ENCODE data around the gene SYT3.

The SYT3 gene

GRCh38 chr19:50658441-50659317, 19.0 kb upstream of the SYT3 start:
- Histone ChIP-seq H3K36me3 (ENCODE audit: insufficient read depth, low read length) (no peaks in the 10 kb centered on the region), H3K9me3 (ENCODE audit: low read length) (no peaks in the 10 kb centered on the region), H3K4me1 (ENCODE audit: insufficient read depth, low read length) (peaks cover 23% of the 10 kb centered on the region), H3K4me3 (ENCODE audit: low read length) (peak overlapping the region; percentile 59), H3K27me3 (ENCODE audit: insufficient read depth, low read length) (no peaks in the 10 kb centered on the region), H2AFZ (ENCODE audit: low read depth, low read length) (no peak overlapping the region)

DNA sequence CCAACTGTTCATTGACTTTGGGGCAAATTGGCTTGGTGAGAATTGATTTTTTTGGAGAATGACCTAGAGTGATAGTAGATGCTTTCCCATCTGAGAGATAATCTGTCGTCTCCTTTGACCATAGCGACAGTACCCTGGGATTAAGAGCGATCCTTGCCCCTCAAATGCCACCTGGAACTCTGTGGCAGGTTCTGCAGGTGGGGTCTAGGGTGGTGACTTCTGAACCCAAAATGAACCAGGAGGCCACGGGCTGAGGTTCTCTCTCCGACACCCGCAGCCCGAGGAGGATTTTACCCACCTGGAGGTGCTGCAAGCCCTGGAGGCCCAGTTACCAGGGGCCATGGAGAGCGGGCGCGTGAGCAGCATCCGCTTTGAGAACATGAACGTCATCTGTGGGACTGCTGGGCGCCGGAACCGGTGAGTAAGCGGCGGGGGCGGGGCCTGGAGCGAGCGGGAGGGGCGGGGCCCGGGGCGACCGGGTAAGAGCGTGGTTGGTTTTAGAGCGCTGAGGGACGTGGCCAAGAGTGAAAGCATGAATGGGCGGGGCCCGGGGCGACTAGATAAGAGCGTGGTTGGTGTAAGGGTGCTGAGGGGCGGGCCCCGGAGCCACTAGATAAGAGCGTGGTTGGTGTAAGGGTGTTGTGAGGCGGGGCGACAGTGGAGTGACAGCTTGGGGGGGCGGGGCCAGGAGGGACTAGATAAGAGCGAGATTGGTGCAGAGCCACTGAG, 18.2 kb upstream of the SYT3 start:
- no peaks in the 10 kb centered on the region for H3K9me3 ChIP-seq (ENCODE audit: low read length)
- H3K4me3 ChIP-seq (ENCODE audit: low read length) = peak overlapping the region; percentile 66
- H3K27me3 ChIP-seq (ENCODE audit: insufficient read depth, low read length) = no peaks in the 10 kb centered on the region
- H3K4me1 ChIP-seq (ENCODE audit: insufficient read depth, low read length) = peaks cover 29% of the 10 kb centered on the region
- no peaks in the 10 kb centered on the region for H3K36me3 ChIP-seq (ENCODE audit: insufficient read depth, low read length)
- no peak overlapping the region for H2AFZ ChIP-seq (ENCODE audit: low read depth, low read length)

- Histone ChIP-seq H3K4me1 (ENCODE audit: insufficient read depth, low read length) (peaks cover 29% of the 10 kb centered on the region), H3K4me3 (ENCODE audit: low read length) (peak overlapping the region; percentile 66), H2AFZ (ENCODE audit: low read depth, low read length) (no peak overlapping the region), H3K27me3 (ENCODE audit: insufficient read depth, low read length) (no peaks in the 10 kb centered on the region), H3K9me3 (ENCODE audit: low read length) (no peaks in the 10 kb centered on the region), H3K36me3 (ENCODE audit: insufficient read depth, low read length) (no peaks in the 10 kb centered on the region)
These were observed 17.6 kb upstream of the SYT3 start for GRCh38 chr19:50657222-50657669.

- H2AFZ ChIP-seq (ENCODE audit: low read depth, low read length) = no peak overlapping the region
- H3K27me3 ChIP-seq (ENCODE audit: insufficient read depth, low read length) = no peaks in the 10 kb centered on the region
- no peak overlapping the region for H3K4me3 ChIP-seq (ENCODE audit: low read length)
- no peaks in the 10 kb centered on the region for H3K36me3 ChIP-seq (ENCODE audit: insufficient read depth, low read length)
- peaks cover 22% of the 10 kb centered on the region for H3K4me1 ChIP-seq (ENCODE audit: insufficient read depth, low read length)
- H3K9me3 ChIP-seq (ENCODE audit: low read length) = no peaks in the 10 kb centered on the region
These were observed 15.2 kb upstream of the SYT3 start for GRCh38 chr19:50654882-50655281.

DNA sequence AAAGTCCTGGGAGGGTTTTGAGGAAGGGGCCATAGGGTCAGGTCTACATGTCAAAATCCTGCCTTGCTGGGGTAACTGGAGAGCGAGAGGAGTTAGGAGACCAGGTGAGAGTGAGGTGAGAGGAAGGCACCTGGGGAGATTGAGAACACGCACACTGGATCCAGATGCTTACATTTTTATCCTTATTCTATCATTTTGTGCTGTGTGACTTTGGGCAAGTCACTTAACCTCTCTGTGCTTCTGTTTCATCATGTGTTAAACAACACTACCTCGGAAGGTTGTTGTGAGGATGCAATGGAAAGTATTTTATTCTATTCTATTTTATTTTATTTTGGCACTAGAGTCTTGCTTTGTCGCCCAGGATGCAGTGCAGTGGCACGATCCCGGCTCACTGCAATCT, 13.0 kb upstream of the SYT3 start:
- H2AFZ ChIP-seq (ENCODE audit: low read depth, low read length) = no peak overlapping the region
- H3K4me1 ChIP-seq (ENCODE audit: insufficient read depth, low read length) = peaks cover 15% of the 10 kb centered on the region
- no peak overlapping the region for H3K4me3 ChIP-seq (ENCODE audit: low read length)
- no peaks in the 10 kb centered on the region for H3K9me3 ChIP-seq (ENCODE audit: low read length)
- H3K36me3 ChIP-seq (ENCODE audit: insufficient read depth, low read length) = no peaks in the 10 kb centered on the region
- H3K27me3 ChIP-seq (ENCODE audit: insufficient read depth, low read length) = no peaks in the 10 kb centered on the region

DNA sequence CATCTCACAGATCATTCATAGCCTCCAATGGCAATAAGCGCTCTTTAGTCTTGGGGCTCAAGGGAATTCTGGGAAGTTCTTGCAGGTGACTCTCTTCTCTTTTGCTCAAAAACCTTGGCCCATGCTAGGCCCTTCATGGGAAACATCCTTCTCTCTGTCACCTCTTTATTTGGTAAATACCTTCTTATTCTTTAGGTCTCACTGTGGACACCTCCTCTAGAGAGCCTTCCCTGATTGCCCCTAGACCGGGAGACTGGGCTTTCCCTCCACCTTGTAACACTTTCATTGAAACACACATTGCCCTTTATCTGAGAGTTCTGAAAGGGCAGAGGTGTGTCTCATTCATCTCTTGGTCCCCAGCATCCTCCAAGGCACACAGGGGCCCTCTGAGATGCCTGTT, 11.5 kb upstream of the SYT3 start:
- Histone ChIP-seq H3K9me3 (ENCODE audit: low read length) (no peaks in the 10 kb centered on the region), H3K27me3 (ENCODE audit: insufficient read depth, low read length) (no peaks in the 10 kb centered on the region), H2AFZ (ENCODE audit: low read depth, low read length) (no peak overlapping the region), H3K36me3 (ENCODE audit: insufficient read depth, low read length) (no peaks in the 10 kb centered on the region), H3K4me3 (ENCODE audit: low read length) (no peak overlapping the region), H3K4me1 (ENCODE audit: insufficient read depth, low read length) (peaks cover 8% of the 10 kb centered on the region)

- Histone ChIP-seq H3K27me3 (ENCODE audit: insufficient read depth, low read length) (no peaks in the 10 kb centered on the region), H3K4me3 (ENCODE audit: low read length) (no peak within 1 kb of the TSS), H2AFZ (ENCODE audit: low read depth, low read length) (no peak within 1 kb of the TSS), H3K36me3 (ENCODE audit: insufficient read depth, low read length) (no peaks in the 10 kb centered on the region), H3K9me3 (ENCODE audit: low read length) (no peaks in the 10 kb centered on the region), H3K4me1 (ENCODE audit: insufficient read depth, low read length) (peaks cover 8% of the 10 kb centered on the region)
These were observed 10.0 kb upstream of the SYT3 start, which contains the start of gene C19orf81 for GRCh38 chr19:50649433-50650391. TSS of gene C19orf81 (plus strand) at chr19:50649445. CDS start at chr19:50649445, 0 bp downstream.

- H2AFZ ChIP-seq (ENCODE audit: low read depth, low read length) = no peak overlapping the region
- peaks cover 5% of the 10 kb centered on the region for H3K4me1 ChIP-seq (ENCODE audit: insufficient read depth, low read length)
- H3K36me3 ChIP-seq (ENCODE audit: insufficient read depth, low read length) = no peaks in the 10 kb centered on the region
- no peaks in the 10 kb centered on the region for H3K27me3 ChIP-seq (ENCODE audit: insufficient read depth, low read length)
- no peak overlapping the region for H3K4me3 ChIP-seq (ENCODE audit: low read length)
- no peaks in the 10 kb centered on the region for H3K9me3 ChIP-seq (ENCODE audit: low read length)
These were observed 9.0 kb upstream of the SYT3 start for GRCh38 chr19:50648659-50649058.

DNA sequence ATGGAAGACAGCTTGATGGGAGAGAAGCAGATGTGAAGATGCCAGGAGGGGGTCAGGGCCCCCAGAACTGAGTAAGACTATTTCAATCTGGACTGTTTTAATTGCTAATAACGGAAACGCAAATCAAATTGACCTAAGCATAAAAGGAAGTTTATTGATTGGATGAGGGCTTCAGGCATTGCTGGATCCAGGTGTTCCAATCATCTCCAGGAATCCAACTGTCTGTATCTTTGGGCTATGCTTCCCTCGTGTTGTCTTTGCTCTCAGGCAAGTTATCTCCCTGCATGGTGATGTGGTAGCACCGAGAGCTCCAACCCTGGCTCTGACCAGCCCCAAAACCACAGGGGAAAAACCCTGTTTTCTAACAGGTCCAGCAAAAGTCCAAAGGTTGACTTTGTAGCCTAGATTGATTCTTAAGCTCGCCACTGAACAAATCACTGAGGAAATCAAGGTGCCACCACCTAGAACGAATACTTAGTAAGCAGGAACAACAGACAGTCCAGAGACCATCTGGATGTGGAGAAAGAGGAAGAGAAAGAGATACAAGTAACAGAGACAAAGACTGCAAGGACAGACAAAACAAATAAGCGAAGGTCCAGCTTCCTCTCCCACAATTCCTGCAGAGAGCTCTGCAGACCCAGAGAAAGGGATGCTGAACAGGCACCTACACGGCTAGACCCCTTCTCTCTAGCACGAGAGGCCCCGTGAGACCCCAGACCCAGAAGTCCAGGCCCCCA, 8.4 kb upstream of the SYT3 start:
- H3K4me3 ChIP-seq (ENCODE audit: low read length) = no peak overlapping the region
- H3K27me3 ChIP-seq (ENCODE audit: insufficient read depth, low read length) = no peaks in the 10 kb centered on the region
- H3K9me3 ChIP-seq (ENCODE audit: low read length) = no peaks in the 10 kb centered on the region
- no peaks in the 10 kb centered on the region for H3K36me3 ChIP-seq (ENCODE audit: insufficient read depth, low read length)
- no peak overlapping the region for H2AFZ ChIP-seq (ENCODE audit: low read depth, low read length)
- no peaks in the 10 kb centered on the region for H3K4me1 ChIP-seq (ENCODE audit: insufficient read depth, low read length)

- Histone ChIP-seq H3K27me3 (ENCODE audit: insufficient read depth, low read length) (no peaks in the 10 kb centered on the region), H3K4me1 (ENCODE audit: insufficient read depth, low read length) (no peaks in the 10 kb centered on the region), H3K36me3 (ENCODE audit: insufficient read depth, low read length) (no peaks in the 10 kb centered on the region), H2AFZ (ENCODE audit: low read depth, low read length) (no peak overlapping the region), H3K9me3 (ENCODE audit: low read length) (no peaks in the 10 kb centered on the region), H3K4me3 (ENCODE audit: low read length) (no peak overlapping the region)
These were observed 6.6 kb upstream of the SYT3 start for GRCh38 chr19:50646074-50646807.

GRCh38 chr19:50645107-50645506, 5.4 kb upstream of the SYT3 start:
- H3K4me1 ChIP-seq (ENCODE audit: insufficient read depth, low read length) = no peaks in the 10 kb centered on the region
- H3K27me3 ChIP-seq (ENCODE audit: insufficient read depth, low read length) = no peaks in the 10 kb centered on the region
- H3K36me3 ChIP-seq (ENCODE audit: insufficient read depth, low read length) = no peaks in the 10 kb centered on the region
- H2AFZ ChIP-seq (ENCODE audit: low read depth, low read length) = no peak overlapping the region
- H3K9me3 ChIP-seq (ENCODE audit: low read length) = no peaks in the 10 kb centered on the region
- H3K4me3 ChIP-seq (ENCODE audit: low read length) = no peak overlapping the region
